HepG2 (cell line): ENCODE measurements around the gene ADRM1.

Experiments
- BHLHE40 ChIP-seq: IDR thresholded peaks from 2 replicates; pipeline ENCODE4 v1.6.1; 2011; ENCODE audit warnings: low read length, improper control_type of control experiment
- CTCF ChIP-seq: sonication (generic); formaldehyde crosslinking; IDR thresholded peaks from 2 replicates; pipeline ENCODE4 v1.5.0; 2020; ENCODE audit warnings: mild to moderate bottlenecking, missing genetic modification reagents, moderate library complexity
- FOXK2 ChIP-seq: fragments of 450-650 bp; IDR thresholded peaks from 2 replicates; pipeline ENCODE4 v1.6.1; 2016
- HMGXB4 ChIP-seq, 2 experiments: sonication (generic) in 1 of 2; formaldehyde crosslinking in 1 of 2; IDR thresholded peaks; 2 replicates each; pipeline versions ENCODE4 v1.4.0 to v1.6.1; 2018 to 2020; ENCODE audit warnings: missing genetic modification reagents in 2 of 2, borderline replicate concordance in 1 of 2, low read depth in 1 of 2, mild to moderate bottlenecking in 1 of 2, missing biosample characterization in 1 of 2
- MBNL3 ChIP-seq: fragments of 250-450 bp; sonication (Bioruptor Pico); conservative IDR thresholded peaks from 2 replicates; pipeline ENCODE4 v1.8.0; 2022; ENCODE audit warnings: mild to moderate bottlenecking, inconsistent platforms
- MEIS1 ChIP-seq: sonication (generic); formaldehyde crosslinking; IDR thresholded peaks from 2 replicates; pipeline ENCODE4 v1.9.0; 2021; ENCODE audit warnings: mild to moderate bottlenecking, missing genetic modification reagents, moderate library complexity, borderline replicate concordance
- MYC ChIP-seq: sonication (generic); formaldehyde crosslinking; IDR thresholded peaks from 2 replicates; pipeline ENCODE4 v1.9.0; 2021; ENCODE audit warnings: missing genetic modification reagents, borderline replicate concordance
- NCOA2 ChIP-seq: sonication (generic); formaldehyde crosslinking; IDR thresholded peaks from 2 replicates; pipeline ENCODE4 v1.8.0; 2022; ENCODE audit warnings: inconsistent platforms
- POLR2AphosphoS5 ChIP-seq: IDR thresholded peaks from 2 replicates; pipeline ENCODE4 v1.6.1; 2012; ENCODE audit warnings: low read depth, low read length
- ZBTB33 ChIP-seq: sonication (generic); formaldehyde crosslinking; IDR thresholded peaks from 2 replicates; pipeline ENCODE4 v1.4.0; 2020; ENCODE audit warnings: missing genetic modification reagents
- ZNF230 ChIP-seq: sonication (generic); formaldehyde crosslinking; IDR thresholded peaks from 2 replicates; pipeline ENCODE4 v1.4.0; 2020; ENCODE audit warnings: mild to moderate bottlenecking, missing genetic modification reagents

GRCh38 chr20:62266340-62266739 lies 36.5 kb upstream of the ADRM1 start:
- TF ChIP-seq CTCF: no peak
- TF ChIP-seq NCOA2 (CRISPR knock-in tag): no peak
- no peak for TF ChIP-seq FOXK2
- TF ChIP-seq MEIS1 (CRISPR knock-in tag): no peak
- no peak for TF ChIP-seq MBNL3
- TF ChIP-seq HMGXB4 (CRISPR knock-in tag; IDR thresholded peaks at IDR 0.05; ENCODE audit: borderline replicate concordance in 1 of 2, low read depth in 1 of 2): no peak
- TF ChIP-seq ZNF230: no peak
- no peak for TF ChIP-seq ZBTB33 (CRISPR knock-in tag)
- TF ChIP-seq BHLHE40: no peak
- no peak for TF ChIP-seq MYC (CRISPR knock-in tag)
- TF ChIP-seq POLR2AphosphoS5: no peak
